ENCODE data around the gene CARMIL1.

The CARMIL1 gene

GRCh38 chr6:25315194-25316177, 36.3 kb downstream of the CARMIL1 start:
- Histone ChIP-seq H3K4me1 (ENCODE audit: control insufficient read depth, insufficient read depth, low read length) (peaks cover 22% of the 10 kb centered on the region), H3K27ac (ENCODE audit: extremely low read depth, low read depth, low read length) (no peak overlapping the region), H3K36me3 (ENCODE audit: control insufficient read depth in 2 of 2, insufficient read depth in 1 of 2, low read length in 2 of 2) (no peaks in the 10 kb centered on the region), H3K4me3 (ENCODE audit: low read depth, low read length) (no peak overlapping the region), H3K9me3 (ENCODE audit: control insufficient read depth, insufficient read depth, low read depth, low read length) (no peaks in the 10 kb centered on the region)
- CTCF ChIA-PET: interaction anchor here (1.1 kb wide), 1 partner anchor 9 kb away, joined by 3 read pairs; no protein-coding TSS in a partner anchor
- no peak for TF ChIP-seq ZNF501 (tag by site-specific recombination; IDR thresholded peaks at IDR 0.05)
- TF ChIP-seq ZNF2 (tag by site-specific recombination; IDR thresholded peaks at IDR 0.05): no peak
- no peak for TF ChIP-seq ZBTB44 (tag by site-specific recombination; IDR thresholded peaks at IDR 0.05)
- no peak for TF ChIP-seq REPIN1 (tag by site-specific recombination; IDR thresholded peaks at IDR 0.05; ENCODE audit: low read depth)
- no peak for TF ChIP-seq ZNF624 (tag by site-specific recombination; IDR thresholded peaks at IDR 0.05)
- no peak for TF ChIP-seq MZF1 (tag by site-specific recombination; IDR thresholded peaks at IDR 0.05; ENCODE audit: borderline replicate concordance)
- peak; percentile 43; the same call in 1 of the 2 replicates for TF ChIP-seq ZBTB17 (tag by site-specific recombination; IDR thresholded peaks at IDR 0.05)
- no peak for TF ChIP-seq ZNF366 (tag by site-specific recombination; conservative IDR thresholded peaks at IDR 0.05)
- POLR2A ChIA-PET: interaction anchor here (0.6 kb wide), 1 partner anchor 206 kb away, joined by 3 read pairs; no protein-coding TSS in a partner anchor

GRCh38 chr6:25316626-25317025, 37.5 kb downstream of the CARMIL1 start:
- peaks cover 17% of the 10 kb centered on the region for H3K4me1 ChIP-seq (ENCODE audit: control insufficient read depth, insufficient read depth, low read length)
- H3K36me3 ChIP-seq (ENCODE audit: control insufficient read depth in 2 of 2, insufficient read depth in 1 of 2, low read length in 2 of 2): no peaks in the 10 kb centered on the region
- no peaks in the 10 kb centered on the region for H3K9me3 ChIP-seq (ENCODE audit: control insufficient read depth, insufficient read depth, low read depth, low read length)
- no peak overlapping the region for H3K4me3 ChIP-seq (ENCODE audit: low read depth, low read length)
- ChIA-PET CTCF (interaction anchor here (0.6 kb wide), 1 partner anchor 51 kb away, joined by 3 read pairs; no protein-coding TSS in a partner anchor), POLR2A (interaction anchor here (0.5 to 0.7 kb wide), 2 partner anchors 37 to 266 kb away, joined by 6 to 7 read pairs; no protein-coding TSS in a partner anchor)
- no peak overlapping the region for H3K27ac ChIP-seq (ENCODE audit: extremely low read depth, low read depth, low read length)
- TF ChIP-seq ZNF701 (tag by site-specific recombination; IDR thresholded peaks at IDR 0.05) (no peak), TSHZ1 (tag by site-specific recombination; IDR thresholded peaks at IDR 0.05; ENCODE audit: borderline replicate concordance) (no peak), ZNF518A (tag by site-specific recombination; conservative IDR thresholded peaks at IDR 0.05; ENCODE audit: low read depth) (no peak), BCL11B (tag by site-specific recombination; IDR thresholded peaks at IDR 0.05; ENCODE audit: low read depth) (no peak), ZNF585B (tag by site-specific recombination; IDR thresholded peaks at IDR 0.05) (no peak), SETDB1 (IDR thresholded peaks at IDR 0.05; ENCODE audit: insufficient read length, low read length) (no peak), WT1 (tag by site-specific recombination; IDR thresholded peaks at IDR 0.05) (no peak), ZNF433 (tag by site-specific recombination; IDR thresholded peaks at IDR 0.05; ENCODE audit: low read depth) (no peak), ZIC2 (tag by site-specific recombination; IDR thresholded peaks at IDR 0.05) (no peak), ZSCAN23 (tag by site-specific recombination; IDR thresholded peaks at IDR 0.05) (no peak), ZBTB49 (tag by site-specific recombination; IDR thresholded peaks at IDR 0.05; ENCODE audit: low read depth) (no peak), ZBTB17 (tag by site-specific recombination; IDR thresholded peaks at IDR 0.05) (no peak), ZNF76 (tag by site-specific recombination; IDR thresholded peaks at IDR 0.05; ENCODE audit: borderline replicate concordance, low read depth) (no peak), ZNF223 (tag by site-specific recombination; IDR thresholded peaks at IDR 0.05) (no peak)
